Measurements from ENCODE around the gene TMEM72.
A peak's percentile ranks its signal among the peaks of the same experiment; 100 is the strongest.

DNA sequence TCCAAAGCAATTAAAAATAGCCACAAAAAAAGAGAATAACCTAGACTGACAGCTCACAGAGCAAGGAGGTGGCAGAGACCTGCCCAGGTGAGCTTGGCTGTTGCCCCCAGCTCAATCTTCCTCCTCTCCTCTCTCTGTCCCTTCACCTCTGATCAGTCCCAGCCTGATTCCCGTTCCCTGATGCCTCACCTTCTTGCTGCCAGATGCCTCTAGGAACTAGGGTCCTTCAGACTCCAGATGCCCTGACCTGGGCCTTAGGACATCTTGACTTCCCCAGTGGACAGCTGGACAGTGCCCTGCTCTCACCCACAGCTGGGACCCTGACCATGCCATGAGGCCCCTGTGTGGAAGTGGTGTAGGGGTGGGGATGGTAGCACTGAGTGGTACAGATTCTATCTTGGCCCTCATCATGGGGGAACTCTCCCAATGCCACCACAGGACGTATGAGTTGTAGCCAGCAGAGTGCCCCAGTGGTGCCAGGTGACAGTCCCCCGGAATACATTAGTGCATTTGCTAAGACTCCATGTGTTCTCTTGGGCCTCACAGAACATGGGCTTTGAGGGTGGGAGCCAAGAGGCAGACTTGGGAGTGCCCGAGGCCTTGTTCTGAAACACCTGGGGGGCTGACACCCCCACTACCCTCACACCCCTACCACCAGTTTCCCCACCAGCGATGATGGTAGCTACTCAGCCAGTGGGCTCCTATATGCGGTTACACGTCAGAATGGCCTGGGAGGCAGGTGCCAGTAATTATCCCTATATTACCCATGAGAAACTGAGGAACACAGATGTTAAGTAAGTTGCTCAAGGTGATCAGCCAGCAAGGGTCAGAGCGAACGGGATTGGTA lies 65.4 kb downstream of the TMEM72 start:
- peak in 1 of 2 donors; percentile 10 for TF ChIP-seq POLR2AphosphoS5 (IDR thresholded peaks at IDR 0.05; ENCODE audit: insufficient read depth in 1 of 2, low read depth in 1 of 2)
- TF ChIP-seq, protein P1, sequence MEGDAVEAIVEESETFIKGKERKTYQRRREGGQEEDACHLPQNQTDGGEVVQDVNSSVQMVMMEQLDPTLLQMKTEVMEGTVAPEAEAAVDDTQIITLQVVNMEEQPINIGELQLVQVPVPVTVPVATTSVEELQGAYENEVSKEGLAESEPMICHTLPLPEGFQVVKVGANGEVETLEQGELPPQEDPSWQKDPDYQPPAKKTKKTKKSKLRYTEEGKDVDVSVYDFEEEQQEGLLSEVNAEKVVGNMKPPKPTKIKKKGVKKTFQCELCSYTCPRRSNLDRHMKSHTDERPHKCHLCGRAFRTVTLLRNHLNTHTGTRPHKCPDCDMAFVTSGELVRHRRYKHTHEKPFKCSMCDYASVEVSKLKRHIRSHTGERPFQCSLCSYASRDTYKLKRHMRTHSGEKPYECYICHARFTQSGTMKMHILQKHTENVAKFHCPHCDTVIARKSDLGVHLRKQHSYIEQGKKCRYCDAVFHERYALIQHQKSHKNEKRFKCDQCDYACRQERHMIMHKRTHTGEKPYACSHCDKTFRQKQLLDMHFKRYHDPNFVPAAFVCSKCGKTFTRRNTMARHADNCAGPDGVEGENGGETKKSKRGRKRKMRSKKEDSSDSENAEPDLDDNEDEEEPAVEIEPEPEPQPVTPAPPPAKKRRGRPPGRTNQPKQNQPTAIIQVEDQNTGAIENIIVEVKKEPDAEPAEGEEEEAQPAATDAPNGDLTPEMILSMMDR (IDR thresholded peaks at IDR 0.05) = no peak

Data from vagina (tissue), 2 donors.